ENCODE measurements around the gene C12orf43. TPM values are rescaled to one million over a fixed set of nuclear protein-coding genes. Genes with fewer than 3 reads are reported as not detected.

C12orf43 gene
- polyA plus RNA-seq, 10 donors = 8.7 to 12.9 (median 10.7) TPM

- no peak for DNase-seq
Observed at GRCh38 chr12:121034616-121035305, 18.5 kb upstream of the C12orf43 start.

DNA sequence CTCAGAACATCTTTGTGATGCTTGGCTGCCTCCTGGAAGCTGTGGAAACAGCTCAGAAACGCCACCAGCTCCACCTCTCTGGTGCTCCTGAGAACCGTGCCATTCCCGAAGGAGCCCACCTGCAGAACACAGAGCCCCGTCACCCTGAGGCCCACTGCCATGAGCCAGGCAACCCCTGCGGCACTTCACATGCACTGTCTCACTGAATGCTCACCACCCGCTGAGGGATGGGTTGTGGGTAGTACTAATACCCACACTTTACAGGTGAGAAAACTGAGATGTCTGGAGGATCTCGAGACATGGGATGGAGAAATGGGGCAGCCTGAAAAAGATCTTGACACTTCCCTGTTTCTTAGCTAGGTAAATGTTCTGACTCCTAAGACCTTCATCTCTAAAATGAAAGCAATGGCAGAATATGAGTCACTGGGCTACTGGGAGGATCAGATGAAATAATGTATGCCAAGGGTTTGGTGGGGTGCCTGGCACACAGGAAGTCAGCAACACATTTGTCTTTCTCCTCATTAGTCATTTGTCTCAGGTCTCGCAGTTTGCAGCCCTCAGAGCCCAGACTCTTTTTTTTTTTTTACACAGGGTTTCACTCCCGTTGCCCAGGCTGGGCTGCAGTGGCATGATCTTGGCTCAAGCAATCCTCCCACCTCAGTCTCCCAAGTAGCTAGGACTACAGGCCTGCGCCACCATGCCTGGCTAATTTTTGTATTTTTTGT is 17.5 kb upstream of the C12orf43 start:
- no peak for DNase-seq

DNA sequence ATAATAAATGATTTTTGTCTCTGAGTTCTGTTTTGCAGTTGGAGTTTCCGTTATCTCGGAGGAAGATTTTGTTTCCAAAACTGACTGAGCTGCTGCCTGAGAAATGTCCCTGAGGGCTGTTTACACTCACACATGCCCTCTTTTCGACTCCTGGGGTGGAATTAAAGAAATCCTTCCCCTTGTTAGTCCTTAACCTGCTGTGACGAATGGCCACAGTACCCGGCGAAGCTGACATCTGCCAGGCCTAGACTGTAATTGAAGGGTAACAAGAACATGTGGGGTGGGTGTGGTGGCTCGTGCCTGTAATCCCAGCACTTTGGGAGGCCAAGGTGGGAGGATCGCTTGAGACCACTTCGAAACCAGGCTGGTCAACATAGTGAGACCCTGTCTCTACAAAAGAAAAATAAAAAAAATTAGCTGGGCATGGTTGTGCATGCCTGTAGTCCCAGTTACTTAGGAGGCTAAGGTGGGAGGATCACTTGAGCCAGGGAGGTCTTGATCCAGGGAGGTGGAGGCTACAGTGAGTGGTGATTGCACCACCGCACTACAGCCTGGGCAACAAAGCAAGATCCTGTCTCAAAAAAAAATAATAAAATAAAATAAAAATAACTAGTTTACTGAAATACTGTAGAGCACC is 14.4 kb upstream of the C12orf43 start:
- DNase-seq = no peak

GRCh38 chr12:121026274-121027045 is 10.2 kb upstream of the C12orf43 start:
- DNase-seq = no peak

DNA sequence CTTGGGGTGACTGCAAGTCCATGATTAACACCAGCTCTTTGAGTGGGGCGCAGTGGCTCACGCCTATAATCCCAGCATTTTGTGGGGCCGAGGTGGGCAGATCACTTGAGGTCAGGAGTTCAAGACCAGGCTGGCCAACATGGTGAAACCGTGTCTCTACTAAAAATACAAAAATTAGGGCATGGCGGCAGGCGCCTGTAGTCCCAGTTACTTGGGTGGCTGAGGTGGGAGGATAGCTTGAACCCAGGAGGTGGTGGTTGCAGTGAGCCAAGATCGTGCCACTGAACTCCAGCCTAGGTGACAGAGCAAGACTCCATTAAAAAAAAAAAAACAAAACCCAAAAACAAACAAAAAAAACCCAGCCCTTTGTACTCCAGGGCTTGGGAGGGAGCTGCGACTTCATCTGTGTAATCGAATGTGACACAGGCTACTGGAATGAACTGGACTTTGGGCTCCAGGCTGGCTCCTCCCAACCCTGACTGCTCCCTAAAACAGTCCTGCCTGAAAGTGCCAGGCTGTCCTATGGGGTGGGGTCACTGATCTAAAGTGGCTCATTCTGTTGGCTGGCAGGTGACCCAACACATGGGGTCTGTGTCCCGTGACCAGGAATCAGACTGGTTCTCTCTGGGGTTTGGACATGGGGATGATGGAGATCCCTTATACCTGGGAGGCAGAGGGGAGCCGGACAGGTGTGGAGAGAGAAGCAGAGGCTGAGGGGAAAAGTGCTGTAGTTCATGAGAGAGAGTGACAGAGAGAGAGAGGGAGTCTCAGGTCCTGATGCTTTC is 9.3 kb upstream of the C12orf43 start:
- no peak for DNase-seq

GRCh38 chr12:121023799-121024198 is 7.5 kb upstream of the C12orf43 start:
- DNase-seq = no peak

- DNase-seq = no peak
Observed at GRCh38 chr12:121022713-121023112, 6.4 kb upstream of the C12orf43 start.

DNA sequence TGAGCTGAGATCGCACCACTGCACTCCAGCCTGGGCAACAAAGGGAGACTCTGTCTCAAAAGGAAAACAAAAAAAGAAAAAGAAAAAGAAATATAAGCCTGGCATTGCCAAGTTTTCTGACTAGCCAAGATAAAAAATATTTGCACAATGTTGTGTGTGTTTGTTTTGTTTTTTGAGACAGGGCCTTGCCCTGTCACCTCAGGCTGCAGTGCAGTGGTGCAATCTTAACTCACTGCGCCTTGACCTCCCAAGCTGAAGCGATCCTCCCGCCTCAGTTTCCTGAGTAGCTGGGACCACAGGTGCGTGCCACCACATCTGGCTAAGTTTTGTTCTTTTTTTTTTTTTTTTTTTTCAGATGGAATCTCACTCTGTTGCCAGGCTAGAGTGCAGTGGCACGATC is 5.5 kb upstream of the C12orf43 start:
- DNase-seq = no peak

DNA sequence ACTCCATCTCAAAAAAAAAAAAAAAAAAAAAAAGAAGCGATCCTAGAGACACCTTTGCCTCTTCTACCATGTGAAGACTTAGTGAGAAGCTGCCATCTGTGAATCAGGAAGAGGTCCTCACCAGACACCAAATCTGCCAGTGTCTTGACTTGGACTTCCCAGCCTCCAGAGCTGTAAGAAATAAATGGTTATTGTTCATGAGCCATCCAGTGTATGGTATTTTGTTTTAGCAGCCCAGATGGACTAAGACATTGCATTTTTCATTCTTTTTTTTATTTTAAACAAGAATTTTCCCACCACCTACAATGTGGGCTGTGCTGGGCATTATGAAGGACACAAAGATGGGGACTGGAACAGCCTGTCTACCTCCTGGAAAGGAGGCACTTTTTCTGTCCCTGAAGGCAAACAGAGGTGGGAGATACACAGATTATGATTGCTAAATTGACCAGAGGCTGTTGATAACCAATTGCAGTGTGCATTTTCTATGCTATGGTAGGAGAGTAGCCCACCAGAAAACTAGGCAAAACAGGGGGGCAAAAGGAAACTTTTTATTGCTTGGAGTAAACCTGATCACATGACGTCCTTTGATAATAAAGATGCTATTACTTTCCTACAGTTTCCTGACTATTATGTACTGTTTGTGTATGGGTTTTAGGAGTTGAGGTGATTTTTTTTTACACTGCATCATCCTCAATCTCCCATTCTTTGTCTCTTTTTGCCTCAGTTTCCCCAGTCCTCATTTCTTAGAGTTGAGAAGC is 2.8 kb upstream of the C12orf43 start:
- DNase-seq = no peak

- no peak for DNase-seq
Observed at GRCh38 chr12:121017966-121018491, 1.7 kb upstream of the C12orf43 start.

DNA sequence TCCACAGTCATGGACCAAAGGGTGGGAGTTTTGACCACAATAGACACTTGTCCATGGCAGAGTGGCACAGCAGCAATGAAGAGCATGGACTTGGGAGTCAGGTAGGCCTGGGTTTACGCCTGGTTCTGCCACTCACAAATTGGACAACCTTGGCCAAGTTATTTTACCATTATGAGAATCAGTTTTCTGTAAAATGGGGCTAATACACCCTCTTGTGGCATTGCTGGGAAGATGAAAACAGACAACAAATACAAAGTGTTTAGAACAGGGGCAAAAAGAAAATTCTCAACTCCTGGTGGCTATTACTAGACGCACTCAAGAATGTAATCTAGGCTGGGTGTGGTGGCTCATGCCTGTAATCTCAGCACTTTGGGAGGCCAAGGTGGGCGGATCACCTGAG is 2.6 kb downstream of the C12orf43 start:
- DNase-seq = no peak

- no peak for DNase-seq
Observed at GRCh38 chr12:121011820-121012219, 4.5 kb downstream of the C12orf43 start.

- DNase-seq = no peak
Observed at GRCh38 chr12:121010860-121011259, 5.4 kb downstream of the C12orf43 start.

- DNase-seq = no peak
Observed at GRCh38 chr12:121009741-121010140, 6.5 kb downstream of the C12orf43 start.

- no peak for DNase-seq
Observed at GRCh38 chr12:121008347-121009098, 7.8 kb downstream of the C12orf43 start.

GRCh38 chr12:121005346-121005815 is 10.9 kb downstream of the C12orf43 start:
- no peak for DNase-seq

DNA sequence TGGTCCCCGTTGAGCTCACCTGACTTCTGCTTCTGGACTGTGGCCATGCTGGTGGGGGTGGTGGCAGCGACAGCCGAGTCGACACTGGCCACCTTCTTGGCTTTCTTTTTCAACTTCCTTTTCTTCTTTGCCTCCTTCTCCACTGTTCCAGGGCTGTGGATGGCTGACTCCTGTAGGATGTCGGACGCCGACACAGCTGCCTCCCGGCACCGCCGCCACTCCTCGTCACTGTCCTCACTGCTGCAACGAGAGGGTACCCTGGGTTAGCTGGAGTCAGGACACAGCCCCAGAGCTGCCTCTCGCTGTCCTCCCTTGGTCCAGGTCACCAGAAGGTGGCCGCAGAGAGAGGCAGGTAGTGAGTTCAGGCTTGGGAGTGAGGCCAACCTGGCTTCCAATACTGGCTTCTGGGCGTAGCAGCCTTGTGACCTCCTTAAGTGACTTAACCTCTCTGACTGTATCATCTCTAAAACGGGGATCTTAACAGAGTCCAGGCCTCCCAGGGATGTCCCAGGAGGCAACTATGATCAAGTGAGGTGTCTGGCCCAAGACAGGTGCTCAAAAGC is 12.0 kb downstream of the C12orf43 start:
- DNase-seq = no peak

DNA sequence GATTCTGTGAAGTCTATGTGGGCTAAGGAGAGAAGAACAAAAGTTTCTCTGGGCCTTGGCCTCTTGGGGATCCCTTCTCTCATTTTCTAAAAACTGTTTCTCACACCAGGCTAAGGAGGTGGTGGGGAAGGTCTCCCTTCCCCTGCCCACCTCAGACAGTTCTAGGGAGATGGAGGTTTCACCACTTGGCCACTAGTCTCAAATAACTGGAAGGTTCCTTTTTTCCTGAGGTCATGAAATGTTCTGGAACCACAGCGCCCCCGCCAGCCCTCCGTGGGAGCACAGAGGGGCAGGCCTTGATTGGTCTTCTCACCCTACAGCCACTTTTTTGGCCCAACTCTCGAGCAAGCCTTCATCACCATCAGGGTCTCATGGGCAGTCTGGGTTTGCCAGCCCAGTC is 12.6 kb downstream of the C12orf43 start:
- no peak for DNase-seq

GRCh38 chr12:121001841-121002483 is 14.3 kb downstream of the C12orf43 start:
- DNase-seq = no peak

All from muscle of back (tissue), 11 donors.